ENCODE results near the gene SLC16A12.

The SLC16A12 gene
- total RNA-seq: 0 reads per million in 2 donors

GRCh38 chr10:89535171-89536012, at the start of gene SLC16A12:
Gene SLC16A12 (minus strand): TSS chr10:89535594. CDS start chr10:89462578, 73,016 bp downstream.
- DNase-seq: peak; percentile 14

- no peak for DNase-seq
These were observed 46.6 kb upstream of the SLC16A12 start for GRCh38 chr10:89582022-89582421.

GRCh38 chr10:89580243-89580642, 44.8 kb upstream of the SLC16A12 start:
- no peak for DNase-seq

- DNase-seq: no peak
These were observed 41.3 kb upstream of the SLC16A12 start for GRCh38 chr10:89576696-89577095.

GRCh38 chr10:89576022-89576421, 40.6 kb upstream of the SLC16A12 start:
- no peak for DNase-seq

- DNase-seq: no peak
These were observed 39.6 kb upstream of the SLC16A12 start for GRCh38 chr10:89575031-89575430.

- DNase-seq: no peak
These were observed 39.0 kb upstream of the SLC16A12 start for GRCh38 chr10:89574368-89574767.

- DNase-seq: no peak
These were observed 32.3 kb upstream of the SLC16A12 start for GRCh38 chr10:89567576-89568245.

- no peak for DNase-seq
These were observed 31.6 kb upstream of the SLC16A12 start for GRCh38 chr10:89566992-89567391.

- no peak for DNase-seq
These were observed 30.9 kb upstream of the SLC16A12 start for GRCh38 chr10:89566095-89566950.

- DNase-seq: no peak
These were observed 29.8 kb upstream of the SLC16A12 start for GRCh38 chr10:89565180-89565579.

GRCh38 chr10:89563861-89564478, 28.6 kb upstream of the SLC16A12 start:
- DNase-seq: no peak

GRCh38 chr10:89563311-89563710, 27.9 kb upstream of the SLC16A12 start:
- no peak for DNase-seq

GRCh38 chr10:89556600-89556999, 21.2 kb upstream of the SLC16A12 start:
- DNase-seq: no peak

GRCh38 chr10:89555688-89556445, 20.5 kb upstream of the SLC16A12 start:
- DNase-seq: no peak

- no peak for DNase-seq
These were observed 19.0 kb upstream of the SLC16A12 start for GRCh38 chr10:89554433-89554832.

- no peak for DNase-seq
These were observed 17.8 kb upstream of the SLC16A12 start for GRCh38 chr10:89553064-89553734.

GRCh38 chr10:89552213-89552612, 16.8 kb upstream of the SLC16A12 start:
- DNase-seq: no peak

GRCh38 chr10:89550509-89550908, 15.1 kb upstream of the SLC16A12 start:
- no peak for DNase-seq

- DNase-seq: no peak
These were observed 14.1 kb upstream of the SLC16A12 start for GRCh38 chr10:89549510-89549909.

GRCh38 chr10:89548673-89549072, 13.3 kb upstream of the SLC16A12 start:
- no peak for DNase-seq
